ENCODE data around the gene AKAP3. TPM values are rescaled to one million over a fixed set of nuclear protein-coding genes. Genes with fewer than 3 reads are reported as not detected.

The AKAP3 gene
- total RNA-seq, 2 donors from 2014 or later, result 5.2 to 5.9 TPM

Other genes starting within 250 kb of the AKAP3 start
- gene FGF6, start 203.2 kb downstream of the AKAP3 start, total RNA-seq, result not detected
- gene RAD51AP1, start 110.2 kb downstream of the AKAP3 start, total RNA-seq, result 1 to 10 TPM; 1.1 to 2.8 TPM
- gene DYRK4, start 86.8 kb downstream of the AKAP3 start, total RNA-seq, result 10 to 100 TPM; 21.4 to 27.1 TPM
- gene NDUFA9, start 63 bp upstream of the AKAP3 start, total RNA-seq, result 100 to 1,000 TPM; 201 to 225 TPM
- gene GALNT8, start 71.3 kb upstream of the AKAP3 start, total RNA-seq, result 1 to 10 TPM; 3.5 to 4.3 TPM

Data from left cardiac atrium (tissue), 2 donors.